Measurements from ENCODE around the gene ZC4H2. TPM values are rescaled to one million over a fixed set of nuclear protein-coding genes. Genes with fewer than 3 reads are reported as not detected.

The ZC4H2 gene
- total and polyA plus RNA-seq, 2 of the 13 experiments (the other 11 are each of a cell fraction or from before 2014, with no cell fraction given) = 6.1 to 12.8 TPM

DNA sequence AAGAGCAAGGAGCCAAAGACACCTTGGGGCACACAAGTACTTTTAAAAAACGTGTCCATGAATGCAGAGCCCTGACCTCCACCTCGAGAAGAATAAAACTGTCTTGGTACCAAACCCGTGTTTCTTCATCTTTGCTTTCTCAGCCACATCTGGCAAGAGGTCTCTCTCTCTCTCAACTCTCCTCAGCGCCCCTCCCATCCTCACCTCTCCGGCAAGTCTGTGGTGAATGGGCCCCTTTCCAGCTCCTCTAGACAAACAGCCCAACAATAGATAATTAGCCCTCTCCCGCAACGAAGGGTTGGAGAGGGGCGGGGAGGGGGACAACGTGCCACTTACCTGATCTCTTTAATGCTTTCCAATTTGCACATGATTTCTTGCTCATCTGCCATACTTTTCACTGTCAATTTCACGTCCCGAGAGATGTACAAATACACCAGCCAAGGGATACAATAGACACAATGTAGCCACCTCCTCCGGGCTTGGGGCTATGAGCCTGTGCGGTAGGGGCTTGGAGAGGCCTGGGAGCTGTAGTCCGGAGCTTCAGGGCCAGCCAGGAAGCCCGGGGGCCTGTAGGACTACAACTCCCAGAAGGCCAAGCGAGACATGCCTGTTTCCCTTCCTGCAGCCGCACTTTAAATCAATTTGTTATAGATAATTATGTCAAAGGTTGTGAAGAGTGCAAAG lies at the start of gene ZC4H2 (continued):
- TF ChIP-seq ZFX (CRISPR knock-in tag; IDR thresholded peaks at IDR 0.05; ENCODE audit: low read depth) = peak; percentile 40; the same call in 1 of the 2 replicates
- no peak for TF ChIP-seq ZSCAN30 (CRISPR knock-in tag; IDR thresholded peaks at IDR 0.05)
- no peak for TF ChIP-seq PHF21A (CRISPR knock-in tag; IDR thresholded peaks at IDR 0.05)
- TF ChIP-seq ZBTB7B (CRISPR knock-in tag; IDR thresholded peaks at IDR 0.05) = no peak
- TF ChIP-seq ZNF143 (CRISPR knock-in tag; IDR thresholded peaks at IDR 0.05) = peak; percentile 93
- no peak for TF ChIP-seq ZNF224 (CRISPR knock-in tag; IDR thresholded peaks at IDR 0.05)
- TF ChIP-seq RELA (CRISPR knock-in tag; IDR thresholded peaks at IDR 0.05) = no peak
- TF ChIP-seq, protein P1, sequence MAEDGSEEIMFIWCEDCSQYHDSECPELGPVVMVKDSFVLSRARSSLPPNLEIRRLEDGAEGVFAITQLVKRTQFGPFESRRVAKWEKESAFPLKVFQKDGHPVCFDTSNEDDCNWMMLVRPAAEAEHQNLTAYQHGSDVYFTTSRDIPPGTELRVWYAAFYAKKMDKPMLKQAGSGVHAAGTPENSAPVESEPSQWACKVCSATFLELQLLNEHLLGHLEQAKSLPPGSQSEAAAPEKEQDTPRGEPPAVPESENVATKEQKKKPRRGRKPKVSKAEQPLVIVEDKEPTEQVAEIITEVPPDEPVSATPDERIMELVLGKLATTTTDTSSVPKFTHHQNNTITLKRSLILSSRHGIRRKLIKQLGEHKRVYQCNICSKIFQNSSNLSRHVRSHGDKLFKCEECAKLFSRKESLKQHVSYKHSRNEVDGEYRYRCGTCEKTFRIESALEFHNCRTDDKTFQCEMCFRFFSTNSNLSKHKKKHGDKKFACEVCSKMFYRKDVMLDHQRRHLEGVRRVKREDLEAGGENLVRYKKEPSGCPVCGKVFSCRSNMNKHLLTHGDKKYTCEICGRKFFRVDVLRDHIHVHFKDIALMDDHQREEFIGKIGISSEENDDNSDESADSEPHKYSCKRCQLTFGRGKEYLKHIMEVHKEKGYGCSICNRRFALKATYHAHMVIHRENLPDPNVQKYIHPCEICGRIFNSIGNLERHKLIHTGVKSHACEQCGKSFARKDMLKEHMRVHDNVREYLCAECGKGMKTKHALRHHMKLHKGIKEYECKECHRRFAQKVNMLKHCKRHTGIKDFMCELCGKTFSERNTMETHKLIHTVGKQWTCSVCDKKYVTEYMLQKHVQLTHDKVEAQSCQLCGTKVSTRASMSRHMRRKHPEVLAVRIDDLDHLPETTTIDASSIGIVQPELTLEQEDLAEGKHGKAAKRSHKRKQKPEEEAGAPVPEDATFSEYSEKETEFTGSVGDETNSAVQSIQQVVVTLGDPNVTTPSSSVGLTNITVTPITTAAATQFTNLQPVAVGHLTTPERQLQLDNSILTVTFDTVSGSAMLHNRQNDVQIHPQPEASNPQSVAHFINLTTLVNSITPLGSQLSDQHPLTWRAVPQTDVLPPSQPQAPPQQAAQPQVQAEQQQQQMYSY (CRISPR knock-in tag; IDR thresholded peaks at IDR 0.05) = no peak
- TF ChIP-seq POLR2G (IDR thresholded peaks at IDR 0.05; ENCODE audit: low read depth, low read length) = 0 out of 2 replicates have a peak, but pooled peaks have one; percentile 25
- TF ChIP-seq ZNF160 (CRISPR knock-in tag; IDR thresholded peaks at IDR 0.05) = no peak
- TF ChIP-seq MED8 (CRISPR knock-in tag; IDR thresholded peaks at IDR 0.05; ENCODE audit: insufficient replicate concordance) = no peak
- TF ChIP-seq SPEN (CRISPR knock-in tag; IDR thresholded peaks at IDR 0.05; ENCODE audit: low read depth) = no peak
- TF ChIP-seq, protein P2, sequence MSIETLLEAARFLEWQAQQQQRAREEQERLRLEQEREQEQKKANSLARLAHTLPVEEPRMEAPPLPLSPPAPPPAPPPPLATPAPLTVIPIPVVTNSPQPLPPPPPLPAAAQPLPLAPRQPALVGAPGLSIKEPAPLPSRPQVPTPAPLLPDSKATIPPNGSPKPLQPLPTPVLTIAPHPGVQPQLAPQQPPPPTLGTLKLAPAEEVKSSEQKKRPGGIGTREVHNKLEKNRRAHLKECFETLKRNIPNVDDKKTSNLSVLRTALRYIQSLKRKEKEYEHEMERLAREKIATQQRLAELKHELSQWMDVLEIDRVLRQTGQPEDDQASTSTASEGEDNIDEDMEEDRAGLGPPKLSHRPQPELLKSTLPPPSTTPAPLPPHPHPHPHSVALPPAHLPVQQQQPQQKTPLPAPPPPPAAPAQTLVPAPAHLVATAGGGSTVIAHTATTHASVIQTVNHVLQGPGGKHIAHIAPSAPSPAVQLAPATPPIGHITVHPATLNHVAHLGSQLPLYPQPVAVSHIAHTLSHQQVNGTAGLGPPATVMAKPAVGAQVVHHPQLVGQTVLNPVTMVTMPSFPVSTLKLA (IDR thresholded peaks at IDR 0.05) = no peak
- no peak for TF ChIP-seq PHF20 (CRISPR knock-in tag; IDR thresholded peaks at IDR 0.05)
- TF ChIP-seq SAP130 (CRISPR knock-in tag; IDR thresholded peaks at IDR 0.05; ENCODE audit: low read depth) = peak; percentile 47
- TF ChIP-seq, protein P3, sequence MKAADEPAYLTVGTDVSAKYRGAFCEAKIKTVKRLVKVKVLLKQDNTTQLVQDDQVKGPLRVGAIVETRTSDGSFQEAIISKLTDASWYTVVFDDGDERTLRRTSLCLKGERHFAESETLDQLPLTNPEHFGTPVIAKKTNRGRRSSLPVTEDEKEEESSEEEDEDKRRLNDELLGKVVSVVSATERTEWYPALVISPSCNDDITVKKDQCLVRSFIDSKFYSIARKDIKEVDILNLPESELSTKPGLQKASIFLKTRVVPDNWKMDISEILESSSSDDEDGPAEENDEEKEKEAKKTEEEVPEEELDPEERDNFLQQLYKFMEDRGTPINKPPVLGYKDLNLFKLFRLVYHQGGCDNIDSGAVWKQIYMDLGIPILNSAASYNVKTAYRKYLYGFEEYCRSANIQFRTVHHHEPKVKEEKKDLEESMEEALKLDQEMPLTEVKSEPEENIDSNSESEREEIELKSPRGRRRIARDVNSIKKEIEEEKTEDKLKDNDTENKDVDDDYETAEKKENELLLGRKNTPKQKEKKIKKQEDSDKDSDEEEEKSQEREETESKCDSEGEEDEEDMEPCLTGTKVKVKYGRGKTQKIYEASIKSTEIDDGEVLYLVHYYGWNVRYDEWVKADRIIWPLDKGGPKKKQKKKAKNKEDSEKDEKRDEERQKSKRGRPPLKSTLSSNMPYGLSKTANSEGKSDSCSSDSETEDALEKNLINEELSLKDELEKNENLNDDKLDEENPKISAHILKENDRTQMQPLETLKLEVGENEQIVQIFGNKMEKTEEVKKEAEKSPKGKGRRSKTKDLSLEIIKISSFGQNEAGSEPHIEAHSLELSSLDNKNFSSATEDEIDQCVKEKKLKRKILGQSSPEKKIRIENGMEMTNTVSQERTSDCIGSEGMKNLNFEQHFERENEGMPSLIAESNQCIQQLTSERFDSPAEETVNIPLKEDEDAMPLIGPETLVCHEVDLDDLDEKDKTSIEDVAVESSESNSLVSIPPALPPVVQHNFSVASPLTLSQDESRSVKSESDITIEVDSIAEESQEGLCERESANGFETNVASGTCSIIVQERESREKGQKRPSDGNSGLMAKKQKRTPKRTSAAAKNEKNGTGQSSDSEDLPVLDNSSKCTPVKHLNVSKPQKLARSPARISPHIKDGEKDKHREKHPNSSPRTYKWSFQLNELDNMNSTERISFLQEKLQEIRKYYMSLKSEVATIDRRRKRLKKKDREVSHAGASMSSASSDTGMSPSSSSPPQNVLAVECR (CRISPR knock-in tag; IDR thresholded peaks at IDR 0.05; ENCODE audit: borderline replicate concordance) = peak; percentile 16; the same call in 1 of the 2 replicates
- TF ChIP-seq CREM (IDR thresholded peaks at IDR 0.05) = peak; percentile 54; the same call in 1 of the 2 replicates
- TF ChIP-seq CREM (CRISPR knock-in tag; IDR thresholded peaks at IDR 0.05) = no peak
- TF ChIP-seq MAFF (IDR thresholded peaks at IDR 0.05; ENCODE audit: low read depth, low read length) = no peak
- no peak for TF ChIP-seq ELF4 (CRISPR knock-in tag; IDR thresholded peaks at IDR 0.05; ENCODE audit: borderline replicate concordance)
- TF ChIP-seq FIP1L1 (IDR thresholded peaks at IDR 0.05; ENCODE audit: borderline replicate concordance, insufficient read depth, low read depth, low read length) = no peak
- TF ChIP-seq HMGA1 (CRISPR knock-in tag; conservative IDR thresholded peaks at IDR 0.05) = no peak
